Heart right ventricle (tissue), 16 donors: ENCODE measurements around the gene RNF144A. TPM values are rescaled to one million over a fixed set of nuclear protein-coding genes. Genes with fewer than 3 reads are reported as not detected.

Source experiments
- ATAC-seq, 8 donors: fragments of 200-7000 bp; cut with Tn5 transposase; one replicate each; pipeline ENCODE4 v1.9.1; 2020; ENCODE audit warnings: mild to moderate bottlenecking in 8 of 8, moderate library complexity in 8 of 8, moderate number of reproducible peaks in 1 of 8
- DNase-seq, 2 donors: peaks; one replicate each; pipeline ENCODE4 v3.0.0-alpha.2; 2020
- H3K27ac ChIP-seq, 10 donors: fragments of 200-600 bp; sonication (generic) in 2 of 10; one replicate each; pipeline versions ENCODE4 v1.5.0 to v1.8.0; 2020 to 2022; ENCODE audit warnings: mild to moderate bottlenecking in 3 of 10
- H3K27me3 ChIP-seq, 7 donors: fragments of 200-600 bp; one replicate each; pipeline ENCODE4 v1.8.0; 2021 to 2022; ENCODE audit warnings: mild to moderate bottlenecking in 2 of 7
- H3K36me3 ChIP-seq, 9 donors: fragments of 200-600 bp; sonication (generic) in 1 of 9; one replicate each; pipeline versions ENCODE4 v1.5.0 to v1.8.0; 2020 to 2022; ENCODE audit warnings: mild to moderate bottlenecking in 2 of 9
- H3K4me1 ChIP-seq, 9 donors: fragments of 200-600 bp; sonication (generic) in 1 of 9; one replicate each; pipeline versions ENCODE4 v1.5.0 to v1.8.0; 2020 to 2022; ENCODE audit warnings: mild to moderate bottlenecking in 4 of 9
- H3K4me3 ChIP-seq, 10 donors: fragments of 200-600 bp; sonication (generic) in 2 of 10; one replicate each; pipeline versions ENCODE4 v1.5.0 to v1.8.0; 2020 to 2022; ENCODE audit warnings: mild to moderate bottlenecking in 7 of 10, moderate library complexity in 2 of 10
- H3K9me3 ChIP-seq, 11 donors: fragments of 200-600 bp in 10 of 11; sonication (generic) in 2 of 11; one replicate each; pipeline versions ENCODE4 v1.5.0 to v1.8.0; 2013 to 2022; ENCODE audit warnings: mild to moderate bottlenecking in 2 of 11, control low read depth in 1 of 11, moderate library complexity in 1 of 11
- CTCF ChIP-seq, 9 donors: fragments of 200-600 bp; sonication (generic) in 2 of 9; IDR thresholded peaks; one replicate each; pipeline versions ENCODE4 v1.5.0 to v1.8.0; 2021 to 2022; ENCODE audit warnings: antibody characterized with exemption in 9 of 9, mild to moderate bottlenecking in 5 of 9, moderate library complexity in 1 of 9
- WGBS, 2 donors: extraction: QIAGEN DNeasy Blood & Tissue Kit; methylation state at CpG; one replicate each; pipeline ENCODE4 v1.1.7; 2013; ENCODE audit warnings: inconsistent platforms in 1 of 2; 5-methylcytosine and 5-hydroxymethylcytosine counted together
- intact Hi-C, 10 donors: fragments of 100-400 bp; cut with DNase I; formaldehyde crosslinking; loops; one replicate each; pipeline versions ENCODE4 v1.11.1 to v1.14.2; 2022
- polyA plus RNA-seq, 2 donors: library from polyadenylated mRNA; stranded (reverse); fragments of 200-250 nt; gene quantifications; one replicate each; pipeline ENCODE4 v1.2.3, GENCODE V29; 2013
- total RNA-seq, 10 donors: library from RNA; stranded (reverse); fragmentation: NEBNext Ultra II Directional in 3 of 10; extraction: Animal tissue kit (Norgen Biotek cat#: 25700) in 3 of 10; gene quantifications; one replicate each; pipeline versions ENCODE4 v1.2.1 to v1.2.4, GENCODE V29; 2021 to 2023
- donor health status: Arrhythmogenic right ventricular cardiomyopathy.
- donor health status: ischemic (EF 13 %, LVEDD 7.1; RV severe dilation, severe dysfunction).
- donor health status: healthy with polysubstance abuse.
- donor health status: DM: no; HTN: yes; CAD: no.
- donor health status: DM: no; HTN: no; CAD: no.
- donor health status: ischemic (EF 25% LVEDD 6.9; RV normal size, moderate dysfunction).
- donor health status: ischemic (EF 25% LVEDD 5.7; RV mildly dilated, moderate dysfunction).
- donor health status: healthy.
- donor health status: DM: yes; HTN: yes; CAD: no.
- donor health status: Ischemic cardiomyopathy.
- donor health status: ischemic (EF 35%, LVEDD 5.7; RV mildly dilated, moderate dysfunction).
- donor health status: nonischemic (EF 11% LVEDD 7.7; RV severe dilation, severe dysfunction).
- donor health status: DM: yes; HTN: yes; CAD: no.
- donor health status: PGD.
- donor health status: ischemic (EF 29% LVEDD 5.4; RV normal size, mild dysfunction).
- donor health status: nonischemic (EF 23%, LVEDD 6.1; RV moderate dilation, normal function).

RNF144A gene
- total and polyA plus RNA-seq, 12 donors: 3.6 to 19.7 (median 11.6) TPM

- peaks cover 10 to 79% (median 66%) of the 10 kb centered on the region in 9 donors for H3K4me1 ChIP-seq
- DNase-seq: no peak
- intact Hi-C loops: loop anchor here in 1 of 10 donors (5.0 kb wide), 1 partner anchor 36 kb away; no protein-coding TSS in a partner anchor
- H3K9me3 ChIP-seq: no peaks in the 10 kb centered on the region
- no peak for TF ChIP-seq CTCF (IDR thresholded peaks at IDR 0.05)
- H3K4me3 ChIP-seq: no peak overlapping the region
- H3K36me3 ChIP-seq: peaks cover 0 to 23% (median 4%) of the 10 kb centered on the region in 9 donors
- ATAC-seq: peak in 2 of 8 donors; percentile 6 to 10
- whole genome bisulfite sequencing, 2 donors: 84% methylated on average over 12 of the region's 12 CpGs
- H3K27ac ChIP-seq: peak overlapping the region in 2 of 10 donors; percentile 69 to 70
- H3K27me3 ChIP-seq: no peaks in the 10 kb centered on the region
Measured at GRCh38 chr2:7018282-7018701, 101.1 kb downstream of the RNF144A start.

- Histone ChIP-seq H3K4me3 (no peak overlapping the region), H3K36me3 (peaks cover 0 to 23% (median 4%) of the 10 kb centered on the region in 9 donors), H3K27me3 (no peaks in the 10 kb centered on the region), H3K9me3 (no peaks in the 10 kb centered on the region), H3K4me1 (peaks cover 10 to 79% (median 69%) of the 10 kb centered on the region in 9 donors), H3K27ac (peak overlapping the region in 2 of 10 donors; percentile 28 to 51)
- intact Hi-C loops: loop anchor here in 1 of 10 donors (5.0 kb wide), 1 partner anchor 36 kb away; no protein-coding TSS in a partner anchor
- ATAC-seq (peak in 1 of 8 donors; percentile 31), DNase-seq (no peak)
- WGBS, 2 donors: 66 to 82% methylated on average over 5 of the region's 5 CpGs
- no peak for TF ChIP-seq CTCF (IDR thresholded peaks at IDR 0.05)
Measured at GRCh38 chr2:7018767-7019166, 101.6 kb downstream of the RNF144A start.

GRCh38 chr2:7019191-7019590 is 102.0 kb downstream of the RNF144A start:
- ATAC-seq: no peak
- H3K36me3 ChIP-seq: peaks cover 0 to 27% (median 5%) of the 10 kb centered on the region in 9 donors
- peaks cover 11 to 80% (median 74%) of the 10 kb centered on the region in 9 donors for H3K4me1 ChIP-seq
- intact Hi-C loops: loop anchor here in 1 of 10 donors (5.0 kb wide), 1 partner anchor 37 kb away; no protein-coding TSS in a partner anchor
- peak overlapping the region in 2 of 10 donors; percentile 28 to 51 for H3K27ac ChIP-seq
- 85 to 90% methylated on average over 17 of the region's 17 CpGs for WGBS, 2 donors
- no peaks in the 10 kb centered on the region for H3K9me3 ChIP-seq
- H3K4me3 ChIP-seq: no peak overlapping the region
- no peak for TF ChIP-seq CTCF (IDR thresholded peaks at IDR 0.05)
- no peak for DNase-seq
- H3K27me3 ChIP-seq: no peaks in the 10 kb centered on the region

- 95% methylated on average over 6 of the region's 6 CpGs for WGBS, 2 donors
- H3K27me3 ChIP-seq: no peaks in the 10 kb centered on the region
- no peak overlapping the region for H3K27ac ChIP-seq
Measured at GRCh38 chr2:7020059-7020458, 102.8 kb downstream of the RNF144A start.

More at GRCh38 chr2:7020059-7020458, 102.8 kb downstream of the RNF144A start:
- Histone ChIP-seq H3K9me3 (no peaks in the 10 kb centered on the region), H3K36me3 (peaks cover 0 to 36% (median 14%) of the 10 kb centered on the region in 9 donors), H3K4me1 (peaks cover 12 to 80% (median 68%) of the 10 kb centered on the region in 9 donors), H3K4me3 (no peak overlapping the region)
- TF ChIP-seq CTCF (IDR thresholded peaks at IDR 0.05): no peak
- intact Hi-C loops: no loop called here
- ATAC-seq: no peak
- no peak for DNase-seq
